IMR-90 (cell line): ENCODE results near the gene TEX13A.

Experiments used
- CEBPB ChIP-seq: IDR thresholded peaks from 2 replicates; pipeline ENCODE4 v1.6.1; 2012; ENCODE audit warnings: low read depth, low read length, improper control_type of control experiment
- MAZ ChIP-seq: IDR thresholded peaks from 2 replicates; pipeline ENCODE4 v1.6.1; 2012; ENCODE audit warnings: low read depth, mild to moderate bottlenecking, low read length, improper control_type of control experiment, moderate library complexity, borderline replicate concordance
- MXI1 ChIP-seq: IDR thresholded peaks from 2 replicates; pipeline ENCODE4 v1.6.1; 2012; ENCODE audit warnings: low read depth, mild to moderate bottlenecking, low read length, moderate library complexity, borderline replicate concordance
- POLR2A ChIP-seq: IDR thresholded peaks from 2 replicates; pipeline ENCODE4 v1.6.1; 2012; ENCODE audit warnings: mild to moderate bottlenecking, low read depth, low read length
- TF ChIP-seq, protein P1 (sequence below): conservative IDR thresholded peaks from 2 replicates; pipeline ENCODE4 v1.5.1; 2012; ENCODE audit warnings: mild to moderate bottlenecking, low read depth, low read length, improper control_type of control experiment
- TF ChIP-seq, protein P2 (sequence below): fragments of 150-350 bp; IDR thresholded peaks from 2 replicates; pipeline ENCODE4 v1.6.1; 2017; ENCODE audit warnings: mild to moderate bottlenecking, antibody characterized with exemption, low read length, low read depth

DNA sequence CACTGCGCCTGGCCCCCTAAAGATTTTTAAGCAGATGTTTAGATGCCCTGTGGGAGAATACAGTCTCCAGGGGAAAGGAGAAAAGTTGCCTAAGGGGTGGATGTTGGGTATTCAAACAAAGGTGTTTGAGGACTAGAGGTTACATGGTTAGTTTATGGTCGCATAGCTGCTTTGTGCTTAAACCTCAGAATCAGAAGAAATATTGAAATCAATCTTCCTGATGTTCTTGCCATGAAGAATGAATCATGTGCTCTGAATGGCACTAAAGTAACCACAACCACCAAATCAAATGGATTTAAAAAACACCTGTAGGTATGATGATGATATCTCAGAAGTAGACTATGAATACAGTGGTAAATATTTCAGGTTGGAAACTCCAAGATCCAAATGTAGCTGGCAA lies 42.7 kb upstream of the TEX13A start:
- TF ChIP-seq, protein P1, sequence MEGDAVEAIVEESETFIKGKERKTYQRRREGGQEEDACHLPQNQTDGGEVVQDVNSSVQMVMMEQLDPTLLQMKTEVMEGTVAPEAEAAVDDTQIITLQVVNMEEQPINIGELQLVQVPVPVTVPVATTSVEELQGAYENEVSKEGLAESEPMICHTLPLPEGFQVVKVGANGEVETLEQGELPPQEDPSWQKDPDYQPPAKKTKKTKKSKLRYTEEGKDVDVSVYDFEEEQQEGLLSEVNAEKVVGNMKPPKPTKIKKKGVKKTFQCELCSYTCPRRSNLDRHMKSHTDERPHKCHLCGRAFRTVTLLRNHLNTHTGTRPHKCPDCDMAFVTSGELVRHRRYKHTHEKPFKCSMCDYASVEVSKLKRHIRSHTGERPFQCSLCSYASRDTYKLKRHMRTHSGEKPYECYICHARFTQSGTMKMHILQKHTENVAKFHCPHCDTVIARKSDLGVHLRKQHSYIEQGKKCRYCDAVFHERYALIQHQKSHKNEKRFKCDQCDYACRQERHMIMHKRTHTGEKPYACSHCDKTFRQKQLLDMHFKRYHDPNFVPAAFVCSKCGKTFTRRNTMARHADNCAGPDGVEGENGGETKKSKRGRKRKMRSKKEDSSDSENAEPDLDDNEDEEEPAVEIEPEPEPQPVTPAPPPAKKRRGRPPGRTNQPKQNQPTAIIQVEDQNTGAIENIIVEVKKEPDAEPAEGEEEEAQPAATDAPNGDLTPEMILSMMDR = no peak
- no peak for TF ChIP-seq MXI1
- no peak for TF ChIP-seq CEBPB
- no peak for TF ChIP-seq POLR2A
- no peak for TF ChIP-seq MAZ
- TF ChIP-seq, protein P2, sequence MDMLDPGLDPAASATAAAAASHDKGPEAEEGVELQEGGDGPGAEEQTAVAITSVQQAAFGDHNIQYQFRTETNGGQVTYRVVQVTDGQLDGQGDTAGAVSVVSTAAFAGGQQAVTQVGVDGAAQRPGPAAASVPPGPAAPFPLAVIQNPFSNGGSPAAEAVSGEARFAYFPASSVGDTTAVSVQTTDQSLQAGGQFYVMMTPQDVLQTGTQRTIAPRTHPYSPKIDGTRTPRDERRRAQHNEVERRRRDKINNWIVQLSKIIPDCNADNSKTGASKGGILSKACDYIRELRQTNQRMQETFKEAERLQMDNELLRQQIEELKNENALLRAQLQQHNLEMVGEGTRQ = no peak
